ENCODE results near the gene CLASP2. TPM values are rescaled to one million over a fixed set of nuclear protein-coding genes. Genes with fewer than 3 reads are reported as not detected.

CLASP2 gene
- total RNA-seq, 3 donors from 2014 or later (not counting 1 experiment from before 2014, with no cell fraction given), result 93.8 to 109 (median 99.3) TPM

DNA sequence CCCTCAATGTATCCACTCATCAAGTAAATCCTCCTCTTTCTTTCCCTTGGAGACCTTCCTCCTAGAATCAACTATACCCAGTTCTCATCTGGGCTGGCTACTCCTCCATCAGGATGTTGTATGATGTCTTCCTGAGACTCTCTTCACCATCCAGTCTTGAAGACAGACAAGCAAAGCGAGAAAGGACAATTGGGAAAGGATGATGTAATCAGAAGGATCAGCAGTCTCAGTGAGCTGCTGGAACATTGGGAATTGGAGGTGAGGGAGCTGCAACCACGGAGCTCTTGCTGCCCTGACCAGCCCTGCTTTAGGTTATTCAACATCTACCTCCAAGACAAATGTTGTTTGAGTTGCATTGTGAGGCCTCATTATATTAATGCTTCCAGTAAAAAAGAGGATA is 229.8 kb downstream of the CLASP2 start:
- no peak for TF ChIP-seq CTCF (IDR thresholded peaks at IDR 0.05)
- DNase-seq (no peak), ATAC-seq (no peak)
- Histone ChIP-seq H3K27me3 (ENCODE audit: control insufficient read depth, insufficient read depth, low read length) (no peaks in the 10 kb centered on the region), H3K36me3 (ENCODE audit: control insufficient read depth, insufficient read depth, low read length) (no peaks in the 10 kb centered on the region), H3K27ac (ENCODE audit: low read length) (no peak overlapping the region), H3K9me3 (ENCODE audit: control insufficient read depth, insufficient read depth, low read length) (no peaks in the 10 kb centered on the region), H3K4me3 (ENCODE audit: low read length) (no peak overlapping the region), H3K4me1 (ENCODE audit: control insufficient read depth, insufficient read depth, low read length) (no peaks in the 10 kb centered on the region)
- intact Hi-C loops (cut with micrococcal nuclease), result no loop called here
- no peak overlapping the region for H3K27ac Mint-ChIP-seq
- 80% methylated on average over 1 of the region's 2 CpGs for WGBS (ENCODE audit: insufficient coverage)
- H3K27me3 Mint-ChIP-seq (ENCODE audit: low read depth in 2 of 2), result no peaks in the 10 kb centered on the region
- no peak overlapping the region for H3K4me3 Mint-ChIP-seq
- no peaks in the 10 kb centered on the region for H3K36me3 Mint-ChIP-seq
- H3K9me3 Mint-ChIP-seq, result no peaks in the 10 kb centered on the region
- H3K4me1 Mint-ChIP-seq, result no peaks in the 10 kb centered on the region

DNA sequence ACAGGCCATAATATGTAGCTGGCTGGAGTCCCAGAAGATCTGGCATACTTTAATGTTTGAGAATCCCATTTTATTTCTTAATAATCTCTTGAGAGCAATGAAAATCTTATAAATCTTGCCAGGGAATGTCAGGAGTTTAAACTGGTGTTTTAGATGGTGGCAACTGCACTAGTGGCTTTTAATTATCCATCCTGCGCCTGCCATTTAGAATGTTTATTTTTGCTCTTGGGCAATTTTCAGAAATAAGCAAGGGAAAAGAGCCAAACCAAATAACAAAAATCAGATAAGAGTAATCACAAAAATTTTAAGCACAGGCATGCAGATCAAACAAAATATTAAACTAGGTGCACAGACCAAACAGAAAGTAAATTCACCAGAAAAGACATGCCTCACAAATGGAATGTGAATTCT is 235.9 kb downstream of the CLASP2 start:
- Histone ChIP-seq H3K27me3 (ENCODE audit: control insufficient read depth, insufficient read depth, low read length) (no peaks in the 10 kb centered on the region), H3K4me3 (ENCODE audit: low read length) (no peak overlapping the region), H3K27ac (ENCODE audit: low read length) (no peak overlapping the region), H3K36me3 (ENCODE audit: control insufficient read depth, insufficient read depth, low read length) (no peaks in the 10 kb centered on the region), H3K9me3 (ENCODE audit: control insufficient read depth, insufficient read depth, low read length) (no peaks in the 10 kb centered on the region), H3K4me1 (ENCODE audit: control insufficient read depth, insufficient read depth, low read length) (no peaks in the 10 kb centered on the region)
- Mint-ChIP-seq H3K36me3 (no peaks in the 10 kb centered on the region), H3K4me3 (no peak overlapping the region), H3K27ac (no peak overlapping the region), H3K4me1 (no peaks in the 10 kb centered on the region), H3K9me3 (no peaks in the 10 kb centered on the region), H3K27me3 (ENCODE audit: low read depth in 2 of 2) (no peaks in the 10 kb centered on the region)
- WGBS (ENCODE audit: insufficient coverage), result 100% methylated on average over 1 of the region's 1 CpG
- no peak for ATAC-seq
- no peak for DNase-seq
- TF ChIP-seq CTCF (IDR thresholded peaks at IDR 0.05), result no peak
- intact Hi-C loops (cut with micrococcal nuclease), result no loop called here

DNA sequence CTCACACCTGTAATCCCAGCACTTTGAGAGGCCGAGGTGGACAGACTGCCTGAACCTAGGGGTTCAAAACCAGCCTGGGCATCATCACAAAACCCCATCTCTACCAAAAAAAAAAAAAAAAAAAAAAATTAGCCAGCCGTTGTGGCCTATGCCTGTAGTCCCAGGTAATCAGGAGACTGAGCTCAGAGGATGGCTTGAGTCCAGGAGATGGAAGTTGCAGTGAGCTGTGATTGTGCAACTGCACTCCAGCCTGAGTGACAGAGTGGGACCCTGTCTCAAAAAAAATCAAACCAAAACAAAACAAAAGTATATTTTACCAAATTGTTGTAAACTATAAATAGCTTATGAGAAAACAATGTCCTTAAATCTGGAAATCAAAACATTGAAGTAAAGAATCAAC is 243.2 kb downstream of the CLASP2 start:
- Histone ChIP-seq H3K36me3 (ENCODE audit: control insufficient read depth, insufficient read depth, low read length) (no peaks in the 10 kb centered on the region), H3K4me1 (ENCODE audit: control insufficient read depth, insufficient read depth, low read length) (no peaks in the 10 kb centered on the region), H3K9me3 (ENCODE audit: control insufficient read depth, insufficient read depth, low read length) (no peaks in the 10 kb centered on the region), H3K4me3 (ENCODE audit: low read length) (no peak overlapping the region), H3K27ac (ENCODE audit: low read length) (no peak overlapping the region), H3K27me3 (ENCODE audit: control insufficient read depth, insufficient read depth, low read length) (no peaks in the 10 kb centered on the region)
- DNase-seq (no peak), ATAC-seq (no peak)
- no peaks in the 10 kb centered on the region for H3K9me3 Mint-ChIP-seq
- TF ChIP-seq CTCF (IDR thresholded peaks at IDR 0.05), result no peak
- no peak overlapping the region for H3K27ac Mint-ChIP-seq
- WGBS (ENCODE audit: insufficient coverage), result 80% methylated on average over 1 of the region's 2 CpGs
- intact Hi-C loops (cut with micrococcal nuclease), result no loop called here
- no peak overlapping the region for H3K4me3 Mint-ChIP-seq
- no peaks in the 10 kb centered on the region for H3K27me3 Mint-ChIP-seq (ENCODE audit: low read depth in 2 of 2)
- H3K36me3 Mint-ChIP-seq, result no peaks in the 10 kb centered on the region
- H3K4me1 Mint-ChIP-seq, result no peaks in the 10 kb centered on the region

GRCh38 chr3:33473813-33474212 is 244.2 kb downstream of the CLASP2 start:
- Mint-ChIP-seq H3K27me3 (ENCODE audit: low read depth in 2 of 2) (no peaks in the 10 kb centered on the region), H3K36me3 (no peaks in the 10 kb centered on the region), H3K9me3 (no peaks in the 10 kb centered on the region), H3K27ac (no peak overlapping the region), H3K4me1 (no peaks in the 10 kb centered on the region), H3K4me3 (no peak overlapping the region)
- H3K27ac ChIP-seq (ENCODE audit: low read length), result no peak overlapping the region
- intact Hi-C loops (cut with micrococcal nuclease), result no loop called here
- H3K4me1 ChIP-seq (ENCODE audit: control insufficient read depth, insufficient read depth, low read length), result no peaks in the 10 kb centered on the region
- DNase-seq, result no peak
- no peak for ATAC-seq
- no peaks in the 10 kb centered on the region for H3K27me3 ChIP-seq (ENCODE audit: control insufficient read depth, insufficient read depth, low read length)
- H3K36me3 ChIP-seq (ENCODE audit: control insufficient read depth, insufficient read depth, low read length), result no peaks in the 10 kb centered on the region
- no peaks in the 10 kb centered on the region for H3K9me3 ChIP-seq (ENCODE audit: control insufficient read depth, insufficient read depth, low read length)
- TF ChIP-seq CTCF (IDR thresholded peaks at IDR 0.05), result no peak
- 100% methylated on average over 2 of the region's 2 CpGs for WGBS (ENCODE audit: insufficient coverage)
- no peak overlapping the region for H3K4me3 ChIP-seq (ENCODE audit: low read length)
